ENCODE measurements around the gene MYLK4.

DNA sequence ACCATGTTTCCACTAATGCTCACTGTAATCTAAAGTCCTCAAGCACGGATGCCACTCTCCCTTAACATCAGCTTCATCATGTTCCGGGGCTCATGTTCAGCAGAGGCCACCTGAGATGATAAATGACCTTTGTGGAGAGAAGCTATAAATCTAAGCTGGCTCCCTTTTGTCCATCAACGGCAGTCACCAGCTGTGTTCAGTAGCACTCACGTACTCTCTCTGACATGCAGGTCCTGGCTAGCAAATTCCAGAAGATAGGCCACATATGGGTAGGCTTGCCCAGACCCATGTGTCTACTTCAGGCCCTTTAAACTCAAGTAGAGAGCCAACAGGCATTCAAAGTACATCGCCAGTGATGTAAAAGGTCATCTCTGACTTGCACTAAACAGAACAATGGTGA lies 38.6 kb downstream of the MYLK4 start:
- TF ChIP-seq CTCF (IDR thresholded peaks at IDR 0.05) (no peak), POLR2A (IDR thresholded peaks at IDR 0.05) (no peak)
